Amygdala (tissue), 56 donors: Measurements from ENCODE around the gene CCNL2.
A peak's percentile ranks its signal among the peaks of the same experiment; 100 is the strongest.
"Not testable (repeated sequence)": the region's sequence is repeated elsewhere in the genome, so short reads cannot be mapped to it uniquely, and the experiment has no call there.

Experiments used
- DNase-seq, 56 donors: peaks; one replicate each; lab custom pipeline; 2025; lab: John Stamatoyannopoulos, UW

CCNL2 gene

GRCh38 chr1:1399187-1399871, at the start of gene CCNL2:
Gene CCNL2 (minus strand): TSS chr1:1399335. CDS start chr1:1399306, 29 bp downstream.
- peak; percentile 78 to 99 (median 96) for DNase-seq

- not testable (repeated sequence) for DNase-seq
Measured at GRCh38 chr1:1446631-1447030, 47.5 kb upstream of the CCNL2 start.

GRCh38 chr1:1442069-1442770, 43.1 kb upstream of the CCNL2 start:
- DNase-seq: no peak

- DNase-seq: peak in 18 of 56 donors; percentile 16 to 65 (median 34)
Measured at GRCh38 chr1:1441002-1441888, 42.1 kb upstream of the CCNL2 start.

GRCh38 chr1:1440262-1441001, 41.3 kb upstream of the CCNL2 start:
- no peak for DNase-seq

GRCh38 chr1:1439546-1440261, 40.6 kb upstream of the CCNL2 start:
- no peak for DNase-seq

GRCh38 chr1:1438531-1439381, 39.6 kb upstream of the CCNL2 start:
- no peak for DNase-seq

- DNase-seq: no peak
Measured at GRCh38 chr1:1437904-1438376, 38.8 kb upstream of the CCNL2 start.

- DNase-seq: no peak
Measured at GRCh38 chr1:1437033-1437903, 38.1 kb upstream of the CCNL2 start.

- no peak for DNase-seq
Measured at GRCh38 chr1:1436630-1437032, 37.5 kb upstream of the CCNL2 start.

- no peak for DNase-seq
Measured at GRCh38 chr1:1435911-1436629, 36.9 kb upstream of the CCNL2 start.

- peak in 38 of 56 donors; percentile 25 to 86 (median 60) for DNase-seq
Measured at GRCh38 chr1:1435106-1435903, 36.2 kb upstream of the CCNL2 start, which contains the start of gene VWA1. Gene VWA1 (plus strand): TSS chr1:1435690. CDS start chr1:1435749, 59 bp downstream.

- DNase-seq: no peak
Measured at GRCh38 chr1:1434824-1435105, 35.6 kb upstream of the CCNL2 start.

GRCh38 chr1:1434131-1434823, 35.1 kb upstream of the CCNL2 start:
- DNase-seq: peak in 53 of 56 donors; percentile 19 to 88 (median 73)

- peak in 7 of 56 donors; percentile 44 to 67 (median 54) for DNase-seq
Measured at GRCh38 chr1:1433804-1434130, 34.6 kb upstream of the CCNL2 start.
